Stimulated activated naive CD4-positive, alpha-beta T cell treated with Interleukin-2 at 50 U/mL for 16 hours (primary cell): ENCODE measurements around the gene ENTREP1.

Experiments
- DNase-seq: peaks from one replicate; lab custom pipeline; 2025; lab: John Stamatoyannopoulos, UW

ENTREP1 gene

DNA sequence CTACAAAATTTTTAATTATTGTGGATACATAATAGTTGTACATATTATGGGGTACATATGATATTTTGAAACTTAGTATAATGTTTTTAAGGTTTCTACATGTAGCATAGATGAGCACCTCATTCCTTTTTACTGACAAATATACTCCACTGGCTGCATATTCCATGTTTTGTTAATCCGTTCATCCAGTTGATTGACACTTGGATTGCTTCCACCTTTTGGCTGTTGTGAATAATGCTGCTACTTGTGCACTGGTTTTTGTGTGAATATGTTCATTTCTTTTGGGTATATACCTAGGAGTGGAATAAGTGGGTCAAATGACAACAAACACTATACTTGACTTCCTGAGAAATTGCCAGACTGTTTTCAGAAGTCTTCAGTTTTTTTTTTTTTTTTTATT lies 2.8 kb upstream of the ENTREP1 start:
- no peak for DNase-seq

DNA sequence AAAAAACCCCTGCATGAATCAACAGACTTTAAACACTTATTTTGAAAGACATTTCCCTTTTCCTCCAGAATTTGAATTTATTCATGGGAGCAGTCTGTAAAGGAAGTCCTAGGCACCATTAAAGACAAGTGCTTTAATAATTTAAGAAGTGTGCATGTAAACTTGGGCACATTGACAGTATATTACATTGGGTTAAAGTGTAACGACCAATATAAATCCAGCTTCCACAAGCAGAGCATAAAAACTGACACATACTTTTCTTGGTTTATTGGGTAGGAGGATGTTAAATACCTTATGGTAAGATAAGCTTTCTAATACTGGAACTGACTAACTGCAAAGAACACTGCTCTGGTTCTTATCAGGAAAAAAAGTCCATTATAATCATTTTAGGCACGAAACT lies 1.2 kb upstream of the ENTREP1 start:
- no peak for DNase-seq

DNA sequence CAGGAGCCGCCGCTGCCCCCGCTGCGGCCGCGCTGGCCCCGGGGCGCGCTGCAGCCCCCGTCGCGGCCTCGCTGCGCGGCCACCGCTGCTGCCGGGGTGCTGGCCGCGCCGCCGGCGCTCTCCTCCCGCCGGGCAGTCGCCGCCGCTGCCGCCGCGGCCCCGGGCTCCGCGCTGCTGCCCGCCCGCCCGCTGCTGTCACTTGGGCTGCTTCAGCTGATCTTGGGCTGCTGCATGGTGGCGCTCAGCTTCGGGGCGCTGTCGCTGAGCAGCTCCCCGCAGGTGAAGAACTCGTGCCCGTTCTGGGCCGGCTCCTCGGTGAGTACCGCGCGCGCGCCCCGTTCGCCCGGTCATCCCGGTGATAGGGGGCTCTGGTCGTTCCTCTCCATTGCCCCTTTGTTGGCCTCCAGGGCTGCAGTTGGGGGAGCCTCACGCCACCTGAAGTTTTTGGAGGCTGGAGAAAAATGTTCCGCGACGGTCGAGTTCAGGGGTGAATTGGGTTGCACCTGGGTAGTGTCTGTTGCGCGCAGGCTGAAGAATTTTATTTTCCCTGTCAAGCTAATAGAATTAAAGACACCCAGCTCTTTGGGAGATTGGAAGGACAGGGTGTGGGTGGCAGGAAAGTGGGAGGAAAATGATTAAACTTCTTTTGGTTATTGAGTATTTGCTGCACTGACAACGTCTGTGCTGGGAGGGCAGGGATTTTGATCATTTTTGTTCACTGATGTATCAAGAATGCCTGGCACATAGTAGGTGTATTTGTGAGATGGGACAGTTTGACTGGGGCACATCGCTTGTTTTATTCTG lies 596 bp downstream of the ENTREP1 start:
- DNase-seq = no peak

DNA sequence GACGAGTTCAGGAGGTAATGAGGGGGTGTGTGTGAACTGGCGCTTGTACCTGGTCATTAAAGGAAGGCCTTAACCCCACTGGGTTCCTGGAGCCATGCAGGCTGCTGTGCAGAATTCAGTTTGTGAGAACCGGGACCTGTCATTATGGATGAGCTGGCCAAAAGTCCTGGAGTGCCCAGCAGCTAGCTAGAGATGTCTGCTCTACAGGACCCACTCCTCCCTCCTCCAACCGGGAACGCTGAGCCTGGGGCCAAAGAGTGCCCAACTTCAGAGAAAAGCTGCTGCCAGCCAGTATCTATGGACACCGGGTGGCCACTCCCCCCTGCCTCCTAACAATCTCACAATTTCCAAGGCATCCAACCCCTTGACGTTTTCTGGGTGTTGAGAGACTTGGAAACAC lies 1.2 kb downstream of the ENTREP1 start:
- DNase-seq = no peak

DNA sequence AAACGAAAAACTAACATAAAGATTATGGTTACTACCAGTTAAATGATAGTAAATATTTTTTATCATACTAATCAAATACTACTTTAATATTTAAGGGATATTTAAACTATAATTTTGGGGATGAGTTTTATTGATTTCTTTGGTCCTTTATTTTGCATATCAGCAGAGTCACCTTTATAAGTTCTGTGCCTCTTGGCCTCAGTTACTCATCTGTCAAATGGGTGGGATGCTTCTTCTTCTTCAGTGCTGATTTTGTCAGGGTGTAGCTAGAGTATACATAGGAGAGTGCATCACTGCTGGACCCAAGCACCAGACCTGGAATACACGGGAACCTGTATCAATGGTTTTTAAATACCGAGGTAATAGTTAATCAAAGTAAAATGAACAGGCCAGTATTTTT lies 5.6 kb downstream of the ENTREP1 start:
- no peak for DNase-seq

DNA sequence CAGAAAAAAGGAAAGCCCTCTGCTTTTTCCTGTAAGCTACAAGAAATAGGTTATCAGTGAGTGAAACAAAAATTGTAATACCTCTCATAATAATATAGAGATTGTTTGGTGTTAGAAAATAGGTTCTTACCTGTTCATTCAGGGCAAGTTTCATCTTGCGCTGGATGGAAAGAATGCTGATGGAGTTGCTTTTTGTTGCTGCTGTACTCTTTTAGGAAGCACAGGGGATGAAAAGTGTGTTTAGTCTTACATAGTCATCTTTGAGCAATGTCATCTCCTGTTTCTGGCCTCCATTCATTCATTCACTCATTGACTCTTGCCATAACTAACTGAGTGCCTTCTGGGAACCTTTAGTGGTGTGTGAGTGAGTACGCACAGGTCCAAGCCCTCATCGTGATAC lies 6.4 kb downstream of the ENTREP1 start:
- no peak for DNase-seq

DNA sequence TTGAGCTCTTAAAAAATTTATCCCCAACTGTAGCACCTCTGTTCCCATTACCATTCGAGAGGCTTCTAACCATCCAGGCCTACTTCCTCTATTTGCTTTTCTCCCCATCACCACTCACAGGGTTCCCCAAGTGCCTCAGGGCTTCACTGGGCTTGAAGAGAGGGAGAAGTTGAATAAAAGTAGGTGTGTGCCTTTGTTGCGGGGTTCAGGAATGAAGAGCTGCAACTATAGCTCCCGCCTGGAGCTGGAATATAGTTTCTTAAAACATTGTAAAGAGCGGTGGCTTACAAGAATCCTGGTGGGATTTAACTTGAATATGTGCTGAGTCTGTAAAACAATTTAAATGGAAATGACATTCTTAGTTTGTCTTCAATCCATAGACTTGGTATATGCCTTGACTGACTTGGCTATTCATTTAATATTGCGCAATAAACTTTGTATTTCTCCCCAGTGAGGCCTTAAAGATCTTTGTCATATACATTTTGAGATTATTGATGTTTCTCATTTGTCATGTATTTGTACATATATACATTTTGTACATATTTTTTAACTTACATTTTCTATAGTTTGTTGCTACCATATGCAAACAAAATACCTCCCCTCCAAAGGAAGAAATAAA lies 7.2 kb downstream of the ENTREP1 start:
- no peak for DNase-seq

DNA sequence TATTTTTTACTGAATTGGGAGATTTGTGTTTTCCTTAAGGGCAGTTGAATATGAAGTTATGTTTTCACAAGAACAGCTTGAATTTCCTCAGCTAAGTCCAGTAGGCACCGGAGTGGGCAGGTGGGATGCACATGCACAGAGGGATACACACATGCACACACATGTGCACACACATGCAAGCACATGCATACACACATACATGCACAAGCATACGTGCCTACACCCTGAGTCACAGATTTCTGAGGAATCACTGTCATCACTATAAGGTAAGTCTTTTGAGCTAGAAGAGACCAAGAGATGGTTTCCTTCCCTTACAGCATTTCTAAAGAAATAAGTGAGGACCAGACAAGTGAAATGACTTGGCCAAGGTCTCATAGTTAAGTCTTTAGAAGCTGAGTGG lies 8.7 kb downstream of the ENTREP1 start:
- no peak for DNase-seq

DNA sequence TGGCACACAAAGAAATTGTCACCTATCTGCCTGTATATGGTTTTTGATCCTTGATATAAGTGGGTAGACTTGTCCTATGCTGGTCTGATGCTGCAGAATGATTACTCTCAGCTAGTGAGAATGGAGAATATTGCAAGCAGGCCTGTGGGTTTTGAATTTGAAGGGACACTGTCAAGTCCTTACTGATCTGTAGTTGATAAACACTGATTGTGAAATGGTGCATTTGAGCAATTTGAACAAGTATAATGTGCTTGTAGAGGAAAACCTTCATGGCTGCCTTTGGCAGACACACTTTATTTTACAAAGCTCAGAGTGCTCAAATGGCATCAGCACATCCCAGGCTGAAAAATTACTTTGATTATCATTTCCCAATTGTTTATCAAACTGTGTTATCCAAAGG lies 9.3 kb downstream of the ENTREP1 start:
- DNase-seq = no peak

DNA sequence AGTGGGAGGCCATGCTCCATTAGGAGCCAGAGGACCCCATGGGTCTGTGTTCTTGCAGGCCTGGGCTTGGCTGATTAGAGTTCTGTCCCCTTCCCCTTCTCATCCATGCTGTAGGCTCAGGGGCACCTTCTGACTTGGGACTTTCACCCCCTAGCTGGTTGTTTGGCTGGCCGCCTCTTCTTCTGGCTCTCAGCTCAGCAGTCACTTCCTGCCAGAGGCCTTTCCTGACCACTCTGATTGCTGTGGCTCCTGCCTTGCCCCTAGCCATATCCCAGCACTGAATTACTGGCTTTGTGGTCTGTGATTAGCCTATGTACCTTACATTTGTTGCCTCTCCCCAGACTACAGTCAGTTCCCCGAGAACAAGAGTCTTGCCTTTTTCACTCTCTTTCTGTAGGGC lies 14.6 kb downstream of the ENTREP1 start:
- DNase-seq = no peak

DNA sequence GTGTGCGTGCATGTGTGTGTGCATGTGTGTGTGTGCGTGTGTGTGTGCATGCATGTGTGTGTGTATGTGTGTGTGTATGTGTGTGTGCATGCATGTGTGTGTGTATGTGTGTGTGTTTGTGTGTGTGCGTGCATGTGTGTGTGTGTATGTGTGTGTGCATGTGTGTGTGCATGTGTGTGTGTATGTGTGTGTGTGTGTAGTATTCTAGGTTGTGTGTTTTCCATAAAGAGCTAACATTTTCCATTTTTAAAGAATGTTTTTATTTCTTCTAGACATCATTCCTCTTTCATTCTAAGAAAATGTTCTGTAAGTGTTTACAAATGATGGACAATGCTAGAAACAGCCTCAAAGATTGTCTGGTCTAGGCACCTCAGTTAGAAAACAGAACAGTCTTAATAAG lies 15.6 kb downstream of the ENTREP1 start:
- no peak for DNase-seq

DNA sequence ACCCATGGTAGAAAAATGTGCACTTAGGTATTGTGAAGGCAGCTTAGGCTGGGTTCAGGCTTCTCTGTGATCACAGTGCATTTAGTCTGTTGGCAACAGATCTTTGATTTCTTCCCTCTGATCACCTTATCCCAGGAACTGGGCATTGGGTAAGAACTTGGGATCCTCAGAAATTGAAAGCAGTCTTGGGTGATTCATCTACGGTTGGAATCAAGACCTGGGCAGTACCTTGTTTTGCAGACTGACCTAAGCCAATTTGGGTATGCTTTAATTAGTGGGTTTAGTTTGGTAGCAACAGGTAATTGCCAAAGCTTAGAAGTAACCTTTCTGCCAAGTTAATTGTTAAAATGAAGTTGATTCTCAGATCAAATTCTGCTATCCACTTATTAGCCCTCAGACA lies 17.8 kb downstream of the ENTREP1 start:
- no peak for DNase-seq

DNA sequence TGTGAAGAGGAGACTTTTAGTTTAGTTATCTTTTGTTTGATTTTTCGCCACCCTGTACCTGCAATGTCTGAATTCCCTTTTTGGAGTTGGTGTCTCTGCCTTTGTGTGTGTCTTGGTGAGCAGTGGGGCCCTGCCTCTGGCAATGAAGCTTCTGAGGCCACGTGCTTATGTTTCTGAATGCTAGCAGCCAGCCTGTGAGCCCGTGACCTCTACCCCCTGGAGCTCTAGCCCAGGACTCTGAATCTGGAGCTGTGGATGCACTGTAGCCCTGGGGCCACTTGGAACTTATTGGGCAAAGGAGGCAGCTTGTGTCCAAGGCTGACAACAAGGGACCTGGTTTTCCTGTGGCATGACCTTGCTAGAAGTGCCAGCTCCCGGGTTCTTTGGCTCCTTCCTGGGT lies 19.4 kb downstream of the ENTREP1 start:
- DNase-seq = no peak

DNA sequence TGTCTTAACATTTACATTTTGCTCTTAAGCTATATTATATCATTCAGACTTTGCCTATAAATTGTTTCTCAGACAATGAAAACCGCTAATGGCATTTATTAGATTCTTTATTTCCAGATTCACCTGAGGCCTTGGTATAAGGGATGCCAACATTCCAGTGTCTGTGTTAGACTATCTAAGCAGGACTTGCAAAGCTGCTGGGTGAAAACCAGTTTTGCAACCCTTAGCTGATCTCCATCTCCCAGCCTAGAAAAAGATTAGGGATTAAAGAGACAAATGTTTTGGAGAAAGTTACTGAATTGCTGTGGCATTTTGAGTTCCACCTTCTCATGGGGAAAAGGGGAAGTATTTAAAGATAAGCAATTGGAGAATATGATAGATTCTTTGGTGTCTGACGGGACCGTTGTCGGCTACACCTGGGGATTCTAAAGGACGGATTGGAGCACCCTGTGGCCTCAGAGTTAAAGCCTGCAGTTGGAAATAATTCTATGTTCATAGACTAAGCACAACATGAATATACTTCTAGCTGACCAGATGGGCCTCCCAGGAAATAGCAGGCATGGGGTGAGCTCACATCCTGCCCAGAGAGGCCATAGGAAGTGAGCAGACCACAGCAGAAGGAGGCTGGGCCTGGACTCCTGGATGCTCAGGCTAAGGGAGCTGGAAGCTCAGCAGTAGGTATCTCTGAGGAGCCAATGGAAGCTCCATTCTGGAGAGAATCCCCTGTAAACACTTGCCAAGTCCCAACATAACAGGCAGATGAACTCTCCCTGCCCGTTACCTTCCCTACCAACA lies 21.8 kb downstream of the ENTREP1 start:
- DNase-seq = no peak

DNA sequence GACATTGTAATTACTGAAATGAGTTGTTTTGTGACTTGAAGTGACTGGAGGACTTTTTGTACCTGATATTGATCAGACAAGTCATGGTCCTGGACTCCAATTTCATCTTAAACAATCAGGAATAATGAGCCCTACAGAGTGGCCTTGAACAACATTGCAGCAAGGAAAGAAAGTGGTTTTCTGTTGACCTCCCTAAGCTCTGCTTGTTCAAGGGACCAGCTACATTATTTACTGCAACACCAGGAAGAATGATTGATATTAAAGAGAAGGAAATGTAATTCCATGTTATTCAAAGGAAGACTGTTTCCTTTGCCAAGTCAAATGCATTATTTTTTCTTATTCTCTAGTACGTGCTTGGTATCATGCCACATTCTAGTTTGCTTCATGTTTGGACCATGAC lies 22.6 kb downstream of the ENTREP1 start:
- DNase-seq = no peak

DNA sequence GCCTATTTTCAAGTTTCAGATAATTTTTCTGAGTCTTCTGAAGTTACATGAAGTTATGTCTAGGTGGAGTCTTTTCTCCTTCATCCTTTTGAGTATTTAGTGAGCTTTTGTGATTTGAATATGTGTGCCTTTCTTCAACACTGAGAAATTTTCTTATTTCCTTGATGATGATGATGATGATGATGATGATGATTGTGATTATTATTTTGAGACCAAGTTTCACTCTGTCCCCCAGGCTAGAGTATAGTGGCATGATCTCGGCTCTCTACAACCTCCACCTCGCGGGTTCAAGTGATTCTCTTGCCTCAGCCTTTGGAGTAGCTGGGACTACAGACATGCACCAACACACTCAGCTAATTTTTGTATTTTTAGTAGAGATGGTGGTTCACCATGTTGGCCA lies 26.2 kb downstream of the ENTREP1 start:
- DNase-seq = no peak

DNA sequence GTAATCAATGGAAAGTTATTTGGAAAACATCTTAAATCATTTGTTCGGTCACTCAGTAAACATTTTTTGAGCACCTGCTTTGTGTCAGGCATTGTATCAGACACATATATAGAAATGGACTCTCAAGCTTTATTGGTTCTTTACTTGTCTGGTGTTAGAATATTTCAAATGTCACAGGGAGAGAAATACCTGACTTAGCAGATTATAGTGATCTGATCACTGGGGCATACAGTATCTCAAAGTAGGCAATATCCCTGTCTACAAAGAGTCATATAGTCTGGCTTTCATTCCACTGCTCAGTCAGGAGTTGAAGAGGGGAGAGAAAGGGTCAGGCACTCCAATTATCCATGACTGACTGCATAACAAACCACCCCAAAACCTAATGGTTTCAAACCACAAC lies 30.2 kb downstream of the ENTREP1 start:
- no peak for DNase-seq

DNA sequence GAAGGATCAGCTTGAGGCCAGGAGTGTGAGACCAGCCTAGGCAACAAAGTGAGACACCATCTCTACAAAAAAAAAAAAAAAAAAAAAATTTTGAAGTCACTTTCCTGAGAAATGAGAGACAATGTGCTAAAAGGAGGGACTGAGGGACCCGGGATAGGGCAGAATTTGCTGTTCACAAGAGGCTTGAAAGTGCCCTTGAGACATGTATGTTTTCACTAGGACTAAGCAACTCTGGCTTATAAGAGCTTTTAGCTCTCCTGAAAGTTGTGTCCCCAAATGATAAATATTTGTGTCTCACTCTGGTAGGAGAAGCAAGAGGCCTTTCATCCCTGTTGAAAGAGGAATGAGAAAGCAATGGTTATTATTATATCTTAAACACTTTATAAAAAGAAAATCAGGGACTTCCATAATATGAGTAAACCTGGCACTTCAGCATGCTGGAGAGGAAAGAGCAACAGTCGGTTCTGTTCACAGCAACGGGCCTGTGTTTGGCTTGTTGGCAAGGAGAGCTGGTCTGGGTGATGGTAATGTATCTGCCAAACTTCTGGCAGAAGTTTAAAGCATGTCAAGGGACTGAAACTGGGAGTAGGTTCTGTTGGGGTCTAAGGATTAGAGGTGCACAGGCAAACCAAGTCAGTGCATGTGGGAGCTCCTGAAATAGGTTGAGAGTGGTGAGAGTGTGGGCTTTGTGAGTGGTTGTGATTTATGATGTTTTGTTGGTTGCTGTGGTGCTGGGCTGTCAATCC lies 32.2 kb downstream of the ENTREP1 start:
- no peak for DNase-seq

DNA sequence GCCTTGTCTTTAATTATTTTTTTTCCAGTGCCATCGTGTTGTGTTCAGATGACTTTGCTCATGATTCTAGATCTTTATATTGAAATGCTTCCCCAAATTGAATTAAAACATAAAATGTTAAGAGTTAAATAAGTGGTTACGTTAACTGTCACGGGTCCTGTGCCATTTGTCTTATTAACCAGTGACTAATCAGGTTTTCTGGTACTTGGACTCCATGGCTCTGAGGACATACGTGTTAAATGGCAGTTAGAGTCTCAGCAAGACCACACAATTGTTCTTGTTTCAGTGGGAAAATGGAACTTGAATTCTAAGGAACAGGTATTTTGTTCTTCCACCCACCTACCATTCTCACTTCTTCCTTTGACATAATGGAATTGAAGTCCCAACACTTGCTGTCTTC lies 32.8 kb downstream of the ENTREP1 start:
- no peak for DNase-seq

DNA sequence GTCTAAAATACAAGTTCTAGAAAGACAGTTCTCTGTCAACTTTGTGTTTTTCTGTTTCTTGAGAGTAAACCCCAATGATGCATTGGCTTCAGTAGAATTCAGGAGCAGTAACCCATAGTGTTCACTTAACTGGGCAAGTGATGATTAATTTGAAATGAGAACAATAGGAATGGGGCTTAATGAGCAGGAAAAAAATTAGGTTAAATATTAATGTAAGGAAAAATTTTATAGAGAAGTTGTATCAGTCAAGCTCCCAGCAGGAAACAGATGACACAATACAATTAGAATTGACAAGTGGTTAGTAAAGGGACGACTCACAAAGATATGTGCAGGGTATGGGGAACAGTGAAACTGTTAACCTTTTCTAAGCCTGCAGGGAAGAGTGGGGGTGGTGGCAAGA lies 38.2 kb downstream of the ENTREP1 start:
- DNase-seq = no peak

DNA sequence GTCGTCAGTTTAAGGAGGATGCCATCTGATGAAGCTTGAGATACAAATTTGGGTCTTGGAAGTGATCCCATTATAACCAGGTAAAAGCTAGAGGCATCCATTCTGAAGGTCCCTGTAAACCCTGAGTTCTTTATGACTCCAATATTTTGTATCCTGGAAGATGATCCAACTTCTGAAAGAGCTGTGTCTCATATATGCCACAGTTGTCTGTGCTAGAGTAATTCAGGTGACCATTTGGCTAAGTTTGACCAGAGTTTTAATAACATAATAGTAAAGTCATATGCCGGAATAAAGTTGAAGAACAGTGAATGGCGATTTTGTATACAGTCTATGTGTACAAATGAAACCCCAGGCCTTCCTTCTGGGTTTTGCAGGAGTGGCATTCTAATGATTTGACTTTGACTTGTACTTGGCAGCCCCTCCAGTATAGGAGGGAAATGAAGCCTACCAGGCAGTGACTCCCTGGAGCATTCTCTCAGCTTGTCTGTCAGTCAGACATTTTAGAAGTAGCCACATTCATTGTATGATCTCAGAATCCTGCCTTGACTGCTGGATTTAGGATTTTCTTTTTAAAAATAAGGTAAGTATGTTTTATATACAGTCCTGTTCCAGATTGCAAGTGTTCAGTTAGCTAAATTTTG lies 39.6 kb downstream of the ENTREP1 start:
- DNase-seq = no peak

DNA sequence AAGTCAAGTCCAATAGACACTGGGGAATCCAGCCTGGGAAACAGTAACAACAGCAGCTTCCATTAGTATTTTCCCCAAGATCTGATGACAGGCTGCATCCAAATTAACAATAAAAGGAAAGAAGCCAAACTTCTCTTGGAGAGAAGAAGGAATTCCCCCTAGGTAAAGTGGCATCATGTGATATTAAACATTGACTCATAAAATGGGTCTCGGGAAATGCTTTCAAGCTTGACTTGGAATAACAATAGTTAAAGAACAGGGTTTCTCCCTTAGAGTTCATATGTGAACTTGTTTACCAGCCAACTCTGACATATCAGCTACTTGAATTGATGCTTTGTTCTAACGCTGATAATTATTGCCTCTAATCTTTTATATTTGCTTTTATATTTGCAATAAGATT lies 45.4 kb downstream of the ENTREP1 start:
- no peak for DNase-seq
